AG08396 (cell line): ENCODE data around the gene DNAJC30.

Source experiments
- DNase-seq: peaks from one replicate; pipeline ENCODE4 v3.0.0; 2012; ENCODE audit warnings: low spot score, mixed read lengths

The DNAJC30 gene

DNA sequence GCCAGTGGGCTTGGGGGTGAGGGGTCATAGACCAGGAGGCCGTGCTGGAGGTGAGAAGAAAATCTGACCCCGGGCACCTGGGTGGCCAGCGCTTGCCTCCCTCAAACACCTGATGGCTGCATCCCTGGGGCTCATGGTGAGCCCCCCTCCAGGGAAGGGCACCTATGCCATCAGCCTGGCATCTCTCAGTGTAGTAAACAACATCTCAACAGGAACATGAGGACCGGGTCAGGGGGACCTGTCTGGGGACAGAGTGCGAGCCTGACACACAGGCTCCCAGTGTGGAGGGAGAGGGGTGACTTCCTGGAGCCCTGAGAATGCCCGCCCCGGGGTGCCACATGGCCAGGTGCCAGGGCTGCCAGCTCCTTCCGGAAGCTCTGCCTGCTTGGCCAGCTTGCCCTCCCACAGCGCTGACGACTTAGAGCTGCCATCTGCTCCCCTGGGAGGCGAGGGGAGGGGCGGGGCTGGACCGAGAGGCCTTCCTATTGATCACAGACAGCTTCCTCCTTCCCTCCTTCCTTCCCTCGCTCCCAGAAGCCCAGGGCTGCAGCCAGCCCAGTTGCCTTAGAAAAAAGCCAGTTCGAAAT is 23.9 kb upstream of the DNAJC30 start:
- no peak for DNase-seq

GRCh38 chr7:73706126-73707044 is 23.1 kb upstream of the DNAJC30 start:
- no peak for DNase-seq

DNA sequence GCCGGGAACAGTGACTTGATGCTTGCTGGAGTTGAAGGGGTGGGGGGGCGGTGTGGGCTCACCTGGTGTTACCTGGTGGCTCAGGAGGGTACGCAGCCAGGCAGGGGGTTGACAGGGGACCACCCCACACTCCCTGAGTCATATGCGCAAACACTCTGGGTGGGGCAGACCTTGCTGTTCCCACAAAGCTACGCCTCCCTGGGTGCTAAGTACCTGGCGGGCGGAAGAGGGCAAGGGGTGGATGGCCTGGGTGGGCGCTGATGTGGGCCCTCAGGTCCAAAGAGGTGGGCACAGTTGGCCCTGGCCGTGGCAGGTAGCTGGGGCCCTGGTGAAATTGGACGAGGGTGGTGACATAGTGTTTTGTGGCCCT is 22.3 kb upstream of the DNAJC30 start:
- DNase-seq = no peak

- no peak for DNase-seq
Observed at GRCh38 chr7:73704640-73705550, 21.6 kb upstream of the DNAJC30 start.

GRCh38 chr7:73703757-73704639 is 20.7 kb upstream of the DNAJC30 start:
- peak; percentile 73 for DNase-seq

- DNase-seq = no peak
Observed at GRCh38 chr7:73703225-73703624, 20.0 kb upstream of the DNAJC30 start.

- no peak for DNase-seq
Observed at GRCh38 chr7:73702665-73703064, 19.4 kb upstream of the DNAJC30 start.

- DNase-seq = no peak
Observed at GRCh38 chr7:73702226-73702625, 19.0 kb upstream of the DNAJC30 start.

DNA sequence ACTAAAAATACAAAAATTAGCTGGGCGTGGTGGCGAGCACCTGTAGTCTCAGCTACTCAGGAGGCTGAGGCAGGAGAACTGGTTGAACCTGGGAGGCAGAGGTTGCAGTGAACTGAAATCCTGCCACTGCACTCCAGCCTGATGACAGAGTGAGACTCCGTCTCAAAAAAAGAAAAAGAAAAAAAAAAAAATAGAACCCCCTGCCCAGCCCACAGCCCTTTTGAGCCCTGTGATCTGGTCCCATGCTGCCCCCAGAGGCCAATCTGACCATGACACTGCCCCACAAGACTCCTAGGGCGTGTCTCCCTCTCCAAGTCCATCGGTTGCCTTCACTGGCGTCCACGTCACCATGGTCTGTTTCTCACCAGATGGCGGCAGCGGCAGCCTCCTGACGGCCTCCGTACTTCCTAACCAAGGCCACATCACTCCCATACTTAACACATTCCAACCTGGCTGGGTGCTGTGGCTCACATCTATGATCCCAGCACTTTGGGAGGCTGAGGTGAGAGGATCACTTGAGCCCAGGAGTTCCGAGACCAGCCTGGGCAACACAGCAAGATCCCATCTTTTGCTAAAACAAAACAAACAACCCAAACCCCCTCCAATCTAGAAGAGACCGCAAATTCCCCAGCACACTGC is 18.2 kb upstream of the DNAJC30 start:
- DNase-seq = peak; percentile 77

- no peak for DNase-seq
Observed at GRCh38 chr7:73700581-73701134, 17.4 kb upstream of the DNAJC30 start.

GRCh38 chr7:73700069-73700423 is 16.8 kb upstream of the DNAJC30 start:
- no peak for DNase-seq

GRCh38 chr7:73699370-73700068 is 16.3 kb upstream of the DNAJC30 start:
- DNase-seq = no peak

- no peak for DNase-seq
Observed at GRCh38 chr7:73698410-73698809, 15.2 kb upstream of the DNAJC30 start.

GRCh38 chr7:73696372-73696771 is 13.1 kb upstream of the DNAJC30 start:
- DNase-seq = no peak

GRCh38 chr7:73690646-73691045 is 7.4 kb upstream of the DNAJC30 start:
- no peak for DNase-seq

DNA sequence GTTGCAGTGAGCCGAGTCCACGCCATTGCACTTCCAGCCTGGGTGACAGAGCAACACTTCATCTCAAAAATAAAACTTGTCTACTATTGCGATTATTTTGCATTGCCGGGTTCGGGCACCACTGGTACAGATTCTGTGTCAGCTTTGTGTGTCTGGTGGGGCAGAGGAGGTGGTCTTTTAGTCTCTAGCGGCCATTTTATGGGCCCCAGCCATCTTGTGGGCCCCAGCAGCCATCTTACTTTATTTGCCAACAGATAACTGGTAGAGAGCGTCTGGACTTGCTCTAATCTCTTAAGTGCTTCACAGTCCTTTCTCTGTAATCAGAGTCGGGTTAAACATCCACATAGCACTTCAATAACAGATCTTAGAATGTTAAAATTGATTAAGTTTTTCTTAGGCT is 5.0 kb upstream of the DNAJC30 start:
- no peak for DNase-seq

DNA sequence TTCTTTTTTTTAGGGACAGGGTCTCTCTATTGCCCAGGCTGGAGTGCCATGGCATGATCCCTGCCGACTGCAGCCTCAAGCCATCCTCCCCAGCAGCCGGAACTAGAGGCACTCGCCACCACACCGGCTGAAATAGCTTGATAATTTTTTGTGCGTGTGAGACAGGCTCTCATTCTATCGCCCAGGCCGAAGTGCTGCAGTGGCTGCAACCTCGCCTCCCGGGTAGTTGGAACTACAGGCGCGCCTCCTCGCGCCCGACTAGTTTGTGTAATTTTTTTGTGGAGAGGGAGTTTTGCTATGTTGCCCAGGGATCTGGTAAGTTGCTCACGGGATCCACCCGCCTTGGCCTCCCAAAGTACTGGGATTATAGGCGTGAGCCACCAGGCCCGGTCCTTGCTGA is 2.1 kb upstream of the DNAJC30 start:
- no peak for DNase-seq

DNA sequence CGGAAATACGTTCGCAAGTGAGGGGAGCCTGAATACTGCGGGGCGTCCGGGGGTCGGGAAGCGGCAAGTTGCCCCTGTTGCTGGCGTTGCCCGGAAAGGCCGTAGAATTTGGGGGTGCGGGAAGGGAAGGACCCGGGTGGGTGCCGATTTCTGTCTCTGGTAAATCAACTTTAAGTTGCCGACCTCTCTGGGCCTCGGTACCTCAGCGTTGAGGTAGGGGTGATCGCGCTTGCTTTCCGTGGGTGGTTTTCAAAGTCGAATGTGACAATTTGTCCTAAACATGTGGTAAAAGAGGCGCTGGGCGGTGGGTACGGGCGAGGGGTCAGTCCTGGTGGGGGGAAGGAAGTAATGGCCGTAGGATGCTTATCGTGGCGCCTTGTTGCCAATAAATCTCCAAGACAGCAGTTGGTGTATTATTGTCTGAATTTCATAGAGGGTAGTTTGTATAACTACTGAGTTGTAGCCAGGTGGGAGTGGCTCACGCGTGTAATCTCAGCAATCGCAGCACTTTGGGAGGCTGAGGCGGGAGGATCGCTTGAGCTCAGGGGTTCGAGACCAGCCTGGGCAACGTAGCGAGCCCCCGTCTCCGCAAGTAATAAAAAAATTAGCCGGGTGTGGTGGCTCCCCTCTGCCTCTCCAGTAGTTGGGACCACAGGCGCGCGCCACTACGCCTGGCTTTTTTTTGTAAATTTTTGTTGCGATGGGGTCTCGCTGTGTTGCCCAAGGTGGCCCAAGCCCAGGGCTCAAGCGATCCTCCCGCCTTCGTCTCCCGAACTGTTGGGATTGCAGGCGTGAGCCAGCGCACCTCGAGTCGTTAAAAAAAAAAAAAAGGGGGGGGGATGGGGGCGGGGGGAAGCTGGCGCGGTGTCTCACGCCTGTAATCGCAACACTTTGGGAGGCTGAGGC is 788 bp upstream of the DNAJC30 start:
- DNase-seq = no peak

DNA sequence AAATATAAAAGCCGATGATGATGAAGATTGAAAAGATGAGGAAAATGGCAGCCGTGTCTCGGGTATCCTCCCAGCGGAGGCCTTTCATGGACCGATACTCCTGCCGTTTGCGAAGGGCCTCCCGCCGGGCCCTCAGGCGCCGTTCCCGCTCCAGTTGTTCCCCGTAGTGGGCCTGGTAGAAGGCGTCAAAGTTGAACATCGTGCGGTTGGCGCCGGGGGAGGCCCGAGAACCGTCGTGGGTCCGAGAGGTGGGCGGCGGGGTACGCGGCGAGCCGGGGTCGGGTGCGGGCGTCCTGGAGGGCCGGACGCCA is 553 bp downstream of the DNAJC30 start:
- no peak for DNase-seq
